GM11168 (cell line): Measurements from ENCODE around the gene SESN3.
"Not testable (repeated sequence)": the region's sequence is repeated elsewhere in the genome, so short reads cannot be mapped to it uniquely, and the experiment has no call there.

Experiments
- in situ Hi-C: fragments of 300-500 bp; cut with MboI; formaldehyde crosslinking; loops from one replicate; pipeline ENCODE4 v1.12.0; 2022; ENCODE audit warnings: low sequenced_read_pairs; ENCODE audit not compliant: unreplicated experiment

Gene SESN3, protein sequence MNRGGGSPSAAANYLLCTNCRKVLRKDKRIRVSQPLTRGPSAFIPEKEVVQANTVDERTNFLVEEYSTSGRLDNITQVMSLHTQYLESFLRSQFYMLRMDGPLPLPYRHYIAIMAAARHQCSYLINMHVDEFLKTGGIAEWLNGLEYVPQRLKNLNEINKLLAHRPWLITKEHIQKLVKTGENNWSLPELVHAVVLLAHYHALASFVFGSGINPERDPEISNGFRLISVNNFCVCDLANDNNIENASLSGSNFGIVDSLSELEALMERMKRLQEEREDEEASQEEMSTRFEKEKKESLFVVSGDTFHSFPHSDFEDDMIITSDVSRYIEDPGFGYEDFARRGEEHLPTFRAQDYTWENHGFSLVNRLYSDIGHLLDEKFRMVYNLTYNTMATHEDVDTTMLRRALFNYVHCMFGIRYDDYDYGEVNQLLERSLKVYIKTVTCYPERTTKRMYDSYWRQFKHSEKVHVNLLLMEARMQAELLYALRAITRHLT

DNA sequence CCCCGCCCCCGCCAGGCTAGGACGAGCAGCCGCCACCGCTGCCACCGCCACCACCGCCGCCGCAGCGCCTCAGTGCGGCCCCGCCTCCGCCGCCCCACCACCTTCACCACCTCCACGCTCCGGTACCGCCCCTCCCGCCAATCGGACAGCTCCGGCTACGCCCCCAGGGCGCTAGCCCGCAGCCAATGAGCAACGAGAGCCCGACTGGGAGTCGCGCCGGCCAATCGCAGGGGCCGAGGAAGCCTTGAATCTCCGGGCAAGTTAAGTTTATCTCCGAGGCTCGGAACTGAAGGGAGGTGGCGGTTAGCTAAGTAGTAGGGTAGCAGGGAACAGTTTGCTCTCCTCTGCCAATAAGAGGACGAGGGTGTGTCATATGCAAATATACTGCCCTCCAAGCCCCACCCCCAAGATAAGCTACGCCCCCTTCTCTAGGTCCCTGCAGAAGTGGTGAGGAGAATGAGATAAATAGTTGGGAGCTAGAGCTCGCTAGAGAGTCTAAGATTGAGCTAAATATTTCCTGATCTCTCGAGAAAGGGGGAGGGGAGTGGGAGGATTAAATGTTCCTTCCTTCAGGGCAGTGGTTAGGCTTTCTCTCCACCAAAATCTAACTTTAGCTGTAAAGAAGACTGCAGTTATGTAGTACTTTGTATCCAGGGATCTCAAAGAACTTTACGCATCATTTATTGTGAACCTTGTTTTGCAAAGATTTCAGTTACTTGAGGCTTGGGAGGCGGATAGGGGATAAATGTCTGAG is at the start of gene SESN3:
Gene SESN3 (minus strand): TSS at position 76 of the 754 bp plus-strand sequence. CDS start 342 bp downstream, outside the sequence.
- in situ Hi-C loops = no loop called here

GRCh38 chr11:95279921-95280868 is 49.2 kb upstream of the SESN3 start:
- in situ Hi-C loops = no loop called here

DNA sequence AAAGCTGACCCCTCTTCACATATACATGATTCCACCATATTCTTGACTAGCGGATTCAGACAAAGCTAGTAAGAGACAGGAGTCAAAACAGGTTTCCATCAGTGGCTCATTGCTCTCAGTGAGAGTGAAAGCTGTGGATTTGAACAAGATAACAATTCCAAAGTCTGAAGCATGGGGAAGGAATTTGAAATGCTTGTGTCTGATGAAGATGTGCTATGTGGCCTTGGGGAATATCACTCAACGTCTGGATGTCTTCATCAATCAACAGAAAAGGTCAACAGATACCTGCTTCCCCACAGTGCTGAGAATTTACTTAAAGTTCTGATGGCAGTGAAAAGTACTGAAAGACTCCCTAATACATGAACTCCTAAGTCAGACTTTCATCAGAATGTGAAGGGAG is 46.9 kb upstream of the SESN3 start:
- in situ Hi-C loops = no loop called here

DNA sequence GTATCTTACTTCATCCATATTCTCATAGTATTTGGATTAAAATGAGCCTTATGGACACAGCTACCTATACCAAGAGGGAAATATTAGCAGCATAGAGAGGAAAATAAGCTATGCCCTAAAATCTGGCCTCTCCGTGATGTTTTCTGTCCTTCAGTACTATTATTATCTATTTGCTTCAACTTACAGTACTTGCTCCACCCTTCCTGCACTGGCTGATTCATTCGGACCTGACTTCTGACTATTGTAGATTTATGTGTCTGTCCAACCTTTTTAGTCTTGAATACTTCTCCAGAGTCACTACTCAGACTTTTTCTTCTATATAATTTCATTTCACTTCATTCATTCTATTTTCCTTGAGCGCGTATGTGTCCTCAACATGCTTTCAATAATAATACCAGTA is 45.1 kb upstream of the SESN3 start:
- in situ Hi-C loops = no loop called here

- in situ Hi-C loops = not testable (repeated sequence)
These were observed 42.6 kb upstream of the SESN3 start for GRCh38 chr11:95273618-95274017.

DNA sequence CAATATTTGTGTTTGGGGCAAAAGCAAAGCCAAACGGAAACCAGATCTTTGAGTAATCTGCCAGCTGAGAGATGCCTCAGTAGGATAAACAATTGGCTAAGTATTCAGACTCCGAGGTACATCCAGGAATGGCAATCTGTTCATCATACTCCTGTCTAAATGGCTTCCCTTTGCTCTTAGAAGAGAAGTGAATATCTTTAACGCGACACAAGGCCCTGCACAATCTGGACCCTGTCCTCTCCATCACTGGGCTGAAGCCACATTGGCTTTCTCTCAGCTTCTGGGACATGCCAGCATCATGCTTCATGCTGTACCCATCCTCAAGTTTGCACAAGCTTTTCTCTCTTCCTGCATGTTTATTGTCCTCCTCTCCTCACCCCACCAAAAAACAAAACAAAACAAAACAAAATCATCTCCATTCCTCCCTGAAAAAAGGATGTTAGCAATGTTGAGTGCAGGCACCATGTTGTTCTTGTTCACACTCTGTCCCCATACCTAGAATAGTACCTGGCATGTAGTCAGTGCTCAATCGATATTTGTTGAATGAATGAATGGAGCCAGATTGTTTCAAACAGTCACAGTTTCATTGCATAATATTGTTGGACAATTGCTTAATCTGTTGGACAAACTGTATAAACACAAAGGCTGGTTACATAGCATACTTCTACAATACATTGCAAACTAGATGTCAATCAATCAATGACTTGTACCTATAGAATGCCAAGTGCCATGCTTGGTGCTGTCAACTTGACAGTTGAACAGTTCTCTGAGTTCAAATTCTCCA is 38.2 kb upstream of the SESN3 start:
- in situ Hi-C loops = no loop called here

GRCh38 chr11:95268391-95268790 is 37.4 kb upstream of the SESN3 start:
- in situ Hi-C loops = no loop called here

DNA sequence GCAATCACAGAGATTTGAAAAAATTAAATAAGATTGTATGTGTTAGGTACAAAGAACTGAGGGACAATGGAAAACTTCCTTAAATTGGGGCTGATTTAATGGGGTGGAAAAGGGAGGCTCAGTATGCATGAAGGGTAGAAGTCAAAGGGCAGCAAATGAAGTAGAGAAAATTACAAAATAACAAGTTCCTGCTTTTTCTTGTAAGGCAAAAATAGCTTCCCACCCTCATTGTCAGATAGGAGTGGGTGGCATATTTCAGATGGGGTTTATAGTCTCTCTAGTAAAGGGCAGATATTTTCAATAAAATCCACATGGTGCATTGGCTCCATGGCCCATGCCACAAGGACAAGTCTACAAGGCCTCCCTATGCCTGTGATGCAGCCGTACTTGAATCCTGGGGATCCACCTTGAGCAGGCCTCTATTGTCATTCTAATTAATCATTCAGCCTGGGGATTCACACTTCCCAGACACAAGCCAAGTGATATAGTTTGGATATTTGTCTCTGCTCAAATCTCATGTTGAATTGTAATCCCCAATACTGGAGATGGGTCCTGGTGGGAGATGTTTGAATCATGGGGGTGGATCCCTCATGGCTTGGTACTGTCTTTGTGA is 36.7 kb upstream of the SESN3 start:
- in situ Hi-C loops = no loop called here

DNA sequence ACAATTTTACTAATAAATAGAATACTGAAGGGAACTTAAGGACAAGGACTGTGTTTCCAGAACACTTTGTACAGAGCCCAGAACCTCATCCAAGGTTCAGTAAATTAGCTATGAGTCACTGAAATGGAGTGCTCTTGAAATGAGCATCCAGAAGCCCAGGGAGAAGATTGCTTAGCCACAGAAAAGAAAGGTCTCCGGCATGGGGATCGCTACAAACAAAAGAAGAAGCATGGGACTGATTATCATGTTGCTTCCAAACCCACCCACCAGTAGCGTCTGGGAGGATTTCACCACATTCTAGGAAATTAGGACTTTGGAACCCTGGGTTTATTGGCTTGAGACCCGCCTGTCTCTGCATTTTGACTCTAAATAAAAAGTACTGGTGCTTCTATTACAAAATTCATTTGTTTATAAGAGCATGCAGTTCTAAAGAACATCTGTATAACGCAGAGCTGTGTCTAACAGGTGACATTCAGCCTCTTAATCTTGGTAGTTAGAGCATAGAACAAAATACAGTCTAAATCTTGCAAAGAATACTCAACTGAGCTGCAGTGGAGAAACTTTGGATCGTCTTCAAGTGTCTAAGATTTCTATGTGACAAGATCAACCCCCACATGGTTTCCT is 35.9 kb upstream of the SESN3 start:
- in situ Hi-C loops = no loop called here

DNA sequence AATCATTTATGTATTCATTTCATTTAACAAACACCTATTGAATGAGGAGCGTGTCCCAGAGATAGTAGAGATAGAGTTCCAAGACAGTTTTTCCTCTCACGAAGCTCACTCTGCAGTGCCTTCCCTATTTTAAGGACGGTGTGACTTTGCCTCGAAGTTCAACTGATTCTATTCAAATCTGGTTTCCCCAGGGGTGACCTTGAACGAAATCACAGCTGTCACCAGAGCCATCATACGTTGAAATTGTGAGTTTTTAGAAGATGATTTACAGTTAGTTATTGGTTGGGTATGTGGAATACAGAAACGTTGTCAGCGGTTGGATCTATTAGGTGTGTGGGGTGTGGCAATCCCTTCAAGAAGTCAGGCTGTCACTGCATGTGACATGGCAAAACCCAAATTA is 33.9 kb upstream of the SESN3 start:
- in situ Hi-C loops = no loop called here

- in situ Hi-C loops = no loop called here
These were observed 32.2 kb upstream of the SESN3 start for GRCh38 chr11:95262994-95263765.

DNA sequence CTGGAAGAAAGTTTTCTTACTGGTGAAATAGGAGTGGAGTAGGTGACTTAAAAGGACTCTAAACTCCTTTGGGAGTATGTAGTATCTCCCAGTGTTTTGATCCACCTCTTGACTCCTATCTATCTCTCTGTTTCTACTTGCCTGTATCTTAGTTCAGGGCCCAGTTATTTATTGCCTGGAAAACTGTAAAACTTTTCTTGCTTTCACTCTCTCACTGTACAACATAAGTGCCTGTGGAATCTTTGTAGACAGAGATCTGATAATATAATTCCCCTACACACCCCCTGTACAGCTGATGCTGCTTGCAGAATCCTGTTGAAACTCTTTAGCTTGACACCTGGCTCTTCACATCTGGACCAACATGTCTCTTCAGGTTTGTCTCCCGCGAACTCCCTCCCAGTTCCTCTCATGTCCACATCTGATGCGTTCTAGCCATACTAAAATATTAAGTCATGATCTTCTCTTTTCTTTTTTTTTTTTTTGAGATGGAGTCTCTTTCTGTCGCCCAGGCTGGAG is 26.5 kb upstream of the SESN3 start:
- in situ Hi-C loops = no loop called here

DNA sequence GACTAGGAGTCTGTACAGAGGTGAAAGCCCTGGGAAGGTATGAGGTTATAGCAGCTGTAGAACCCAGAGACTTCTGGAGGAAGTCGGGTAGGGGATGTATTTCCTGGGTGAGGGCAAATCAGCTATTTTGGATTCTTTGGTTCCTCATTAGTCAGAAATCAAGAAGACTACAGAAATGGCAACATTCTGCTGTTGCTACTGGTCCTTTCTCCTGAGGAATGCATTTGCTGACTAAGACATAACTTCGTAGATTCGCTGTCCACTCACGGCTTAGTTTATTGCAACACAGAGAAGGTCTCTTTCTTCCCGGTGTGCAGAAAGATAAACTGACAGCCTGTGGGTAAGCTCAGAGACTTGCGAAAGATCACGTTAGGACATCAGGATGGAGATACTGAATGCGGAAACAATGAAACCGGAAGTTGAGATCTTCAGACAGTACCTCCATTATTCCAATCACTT is 25.3 kb upstream of the SESN3 start:
- in situ Hi-C loops = no loop called here

- in situ Hi-C loops = no loop called here
These were observed 24.5 kb upstream of the SESN3 start for GRCh38 chr11:95255251-95256145.

GRCh38 chr11:95254716-95255115 is 23.7 kb upstream of the SESN3 start:
- in situ Hi-C loops = no loop called here

DNA sequence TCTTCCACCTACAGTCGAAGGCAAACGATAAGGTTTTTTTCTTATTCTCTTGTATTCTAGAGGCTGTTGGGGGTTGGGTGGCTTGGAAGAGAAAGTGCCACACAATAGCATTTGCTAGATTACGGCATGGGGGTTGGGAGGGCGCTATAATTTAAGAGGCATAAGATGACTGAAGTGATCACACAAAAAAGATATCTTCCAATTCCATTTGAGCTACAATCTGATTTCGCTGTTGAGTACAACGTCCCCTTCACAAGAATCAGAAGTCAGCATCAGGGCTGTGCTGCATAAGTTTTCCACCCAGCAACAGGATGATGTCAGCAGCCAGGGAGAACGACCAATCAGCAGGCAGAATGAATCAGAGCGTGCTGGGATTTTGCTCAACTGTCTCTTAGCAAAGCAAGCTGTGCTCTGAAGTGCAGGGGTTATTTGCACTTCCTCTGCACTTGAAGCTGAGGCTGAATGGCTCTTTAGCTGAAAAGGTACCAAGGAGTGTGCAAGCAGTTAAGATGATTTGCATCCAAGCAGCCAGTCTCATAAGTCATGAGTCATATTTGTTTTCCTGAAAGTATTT is 23.2 kb upstream of the SESN3 start:
- in situ Hi-C loops = no loop called here
